ENCODE data around the gene DDX6. TPM values are rescaled to one million over a fixed set of nuclear protein-coding genes. Genes with fewer than 3 reads are reported as not detected.

Gene DDX6
- total RNA-seq, 1 experiment from 2014 or later: 229 TPM

GRCh38 chr11:118703563-118704106, 87.3 kb downstream of the DDX6 start:
- POLR2A ChIA-PET (ENCODE audit: low non-redundant PET): no interaction called here
- no peak overlapping the region for H3K27ac ChIP-seq (ENCODE audit: low read depth, low read length, poor library complexity, severe bottlenecking)
- H3K9me3 ChIP-seq (ENCODE audit: low read depth, low read length, poor library complexity, severe bottlenecking): no peaks in the 10 kb centered on the region
- no peak overlapping the region for H3K4me3 ChIP-seq (ENCODE audit: low read depth, low read length, poor library complexity, severe bottlenecking)
- H3K27me3 ChIP-seq (replicated peaks; ENCODE audit: insufficient read depth, low read depth, low read length, poor library complexity): no peaks in the 10 kb centered on the region
- no peaks in the 10 kb centered on the region for H3K36me3 ChIP-seq (ENCODE audit: insufficient read depth, low read length, poor library complexity, severe bottlenecking)
- BruUV-seq (replicated peaks): no TSS peak
- DNase-seq (ENCODE audit: low spot score): no peak
- CTCF ChIA-PET: no interaction called here
- intact Hi-C loops (cut with micrococcal nuclease; ENCODE audit: unreplicated experiment): no loop called here
- H3K4me1 ChIP-seq (ENCODE audit: insufficient read depth, low read length, poor library complexity, severe bottlenecking): peaks cover 10% of the 10 kb centered on the region
- TF ChIP-seq, protein P1, sequence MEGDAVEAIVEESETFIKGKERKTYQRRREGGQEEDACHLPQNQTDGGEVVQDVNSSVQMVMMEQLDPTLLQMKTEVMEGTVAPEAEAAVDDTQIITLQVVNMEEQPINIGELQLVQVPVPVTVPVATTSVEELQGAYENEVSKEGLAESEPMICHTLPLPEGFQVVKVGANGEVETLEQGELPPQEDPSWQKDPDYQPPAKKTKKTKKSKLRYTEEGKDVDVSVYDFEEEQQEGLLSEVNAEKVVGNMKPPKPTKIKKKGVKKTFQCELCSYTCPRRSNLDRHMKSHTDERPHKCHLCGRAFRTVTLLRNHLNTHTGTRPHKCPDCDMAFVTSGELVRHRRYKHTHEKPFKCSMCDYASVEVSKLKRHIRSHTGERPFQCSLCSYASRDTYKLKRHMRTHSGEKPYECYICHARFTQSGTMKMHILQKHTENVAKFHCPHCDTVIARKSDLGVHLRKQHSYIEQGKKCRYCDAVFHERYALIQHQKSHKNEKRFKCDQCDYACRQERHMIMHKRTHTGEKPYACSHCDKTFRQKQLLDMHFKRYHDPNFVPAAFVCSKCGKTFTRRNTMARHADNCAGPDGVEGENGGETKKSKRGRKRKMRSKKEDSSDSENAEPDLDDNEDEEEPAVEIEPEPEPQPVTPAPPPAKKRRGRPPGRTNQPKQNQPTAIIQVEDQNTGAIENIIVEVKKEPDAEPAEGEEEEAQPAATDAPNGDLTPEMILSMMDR (conservative IDR thresholded peaks at IDR 0.05; ENCODE audit: low read depth, low read length): no peak
- no peak for TF ChIP-seq EZH2 (IDR thresholded peaks at IDR 0.05; ENCODE audit: borderline replicate concordance, low read depth, low read length, poor library complexity, severe bottlenecking)

DNA sequence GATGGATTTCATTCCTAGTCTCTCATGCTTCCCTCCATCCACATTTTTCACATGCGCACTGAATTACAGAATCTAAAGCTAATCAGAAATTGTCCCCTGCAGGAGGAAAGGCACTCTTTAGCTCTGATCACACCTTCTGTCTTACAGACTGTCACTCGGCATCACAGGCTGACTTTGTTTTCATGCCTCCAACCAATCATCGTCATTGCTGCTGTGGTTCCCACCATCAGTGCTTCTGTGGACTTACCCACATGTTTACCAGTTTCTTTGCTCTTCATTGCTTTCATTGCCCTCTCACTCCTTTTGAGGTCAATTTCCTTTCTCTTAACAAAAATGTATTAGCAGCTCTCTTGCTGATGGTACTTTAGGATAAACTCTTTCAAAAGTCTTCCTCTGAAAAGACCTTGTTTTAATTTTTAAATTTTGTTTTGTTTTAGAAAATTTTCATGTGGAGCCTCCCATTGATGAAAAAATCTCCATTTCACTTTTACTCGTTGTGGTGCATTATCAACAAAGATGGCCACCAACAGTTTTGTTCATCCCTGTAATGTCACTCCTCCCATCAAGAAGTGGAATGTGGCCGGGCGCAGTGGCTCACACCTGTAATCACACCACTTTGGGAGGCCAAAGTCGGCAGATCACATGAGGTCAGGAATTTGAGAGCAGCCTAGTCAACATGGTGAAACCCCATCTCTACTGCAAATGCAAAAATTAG, 91.3 kb downstream of the DDX6 start:
- POLR2A ChIA-PET (ENCODE audit: low non-redundant PET): no interaction called here
- Histone ChIP-seq H3K27me3 (replicated peaks; ENCODE audit: insufficient read depth, low read depth, low read length, poor library complexity) (no peaks in the 10 kb centered on the region), H3K27ac (ENCODE audit: low read depth, low read length, poor library complexity, severe bottlenecking) (no peak overlapping the region), H3K36me3 (ENCODE audit: insufficient read depth, low read length, poor library complexity, severe bottlenecking) (no peaks in the 10 kb centered on the region), H3K9me3 (ENCODE audit: low read depth, low read length, poor library complexity, severe bottlenecking) (no peaks in the 10 kb centered on the region), H3K4me3 (ENCODE audit: low read depth, low read length, poor library complexity, severe bottlenecking) (no peak overlapping the region), H3K4me1 (ENCODE audit: insufficient read depth, low read length, poor library complexity, severe bottlenecking) (no peaks in the 10 kb centered on the region)
- TF ChIP-seq, protein P1 (conservative IDR thresholded peaks at IDR 0.05; ENCODE audit: low read depth, low read length): no peak
- TF ChIP-seq EZH2 (IDR thresholded peaks at IDR 0.05; ENCODE audit: borderline replicate concordance, low read depth, low read length, poor library complexity, severe bottlenecking): no peak
- CTCF ChIA-PET: no interaction called here
- intact Hi-C loops (cut with micrococcal nuclease; ENCODE audit: unreplicated experiment): no loop called here
- BruUV-seq (replicated peaks): no TSS peak
- DNase-seq (ENCODE audit: low spot score): no peak

Other genes starting within 250 kb of the DDX6 start
- gene IFT46, start 225.2 kb downstream of the DDX6 start, total RNA-seq (2021): 34.3 and 34.6 TPM in 2 replicates
- 217 and 220 TPM in 2 replicates for gene ARCN1, start 218.8 kb downstream of the DDX6 start, total RNA-seq (2021)
- 48.7 and 58.7 TPM in 2 replicates for gene PHLDB1, start 183.5 kb downstream of the DDX6 start, total RNA-seq (2021)
- gene TREH, start 111.5 kb downstream of the DDX6 start, total RNA-seq (2021): not detected in 2 replicates
- not detected in 2 replicates for gene CXCR5, start 92.7 kb upstream of the DDX6 start, total RNA-seq (2021)
- gene BCL9L, start 134.8 kb upstream of the DDX6 start, total RNA-seq (2021): 49.9 and 64.0 TPM in 2 replicates
- gene UPK2, start 165.1 kb upstream of the DDX6 start, total RNA-seq (2021): not detected in 2 replicates
- gene FOXR1, start 180.6 kb upstream of the DDX6 start, total RNA-seq (2021): not detected in 2 replicates
- 56.7 and 57.4 TPM in 2 replicates for gene CENATAC, start 207.0 kb upstream of the DDX6 start, total RNA-seq (2021)
- 1,091 and 1,176 TPM in 2 replicates for gene RPS25, start 227.2 kb upstream of the DDX6 start, total RNA-seq (2021)
- 73.0 and 81.2 TPM in 2 replicates for gene TRAPPC4, start 227.6 kb upstream of the DDX6 start, total RNA-seq (2021)
- 49.3 and 54.6 TPM in 2 replicates for gene SLC37A4, start 239.7 kb upstream of the DDX6 start, total RNA-seq (2021)